ENCODE results near the gene ZMIZ1. TPM values are rescaled to one million over a fixed set of nuclear protein-coding genes. Genes with fewer than 3 reads are reported as not detected.

ZMIZ1 gene
- total and polyA plus RNA-seq, 4 donors, result 43.0 to 178 (median 107) TPM

DNA sequence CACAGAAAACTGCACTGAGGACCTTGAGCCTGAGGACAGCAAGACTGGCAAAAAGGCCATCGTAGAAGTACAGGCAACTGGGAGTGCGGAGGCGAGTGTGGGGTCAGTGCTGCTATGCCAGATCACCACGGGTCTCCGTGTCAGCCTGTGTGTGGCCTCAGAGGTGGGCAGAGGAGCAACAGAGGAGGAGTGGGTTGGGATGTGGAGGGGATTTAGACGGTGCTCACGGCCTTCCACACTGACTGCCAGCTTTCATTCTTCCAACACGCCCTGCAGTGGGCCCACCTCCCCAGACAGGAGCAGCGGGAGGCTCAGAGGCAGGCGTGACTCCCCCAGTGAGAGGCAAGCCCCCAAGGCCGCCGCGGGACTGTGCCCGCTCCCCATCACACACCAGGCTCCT is 17.0 kb upstream of the ZMIZ1 start:
- Histone ChIP-seq H3K36me3 (ENCODE audit: control insufficient read depth, insufficient read depth, low read length) (peaks cover 2% of the 10 kb centered on the region), H3K4me1 (ENCODE audit: control insufficient read depth, insufficient read depth, low read length) (peaks cover 37% of the 10 kb centered on the region), H3K27ac (ENCODE audit: low read depth, low read length) (no peak overlapping the region), H3K4me3 (ENCODE audit: low read depth, low read length) (no peak overlapping the region), H3K27me3 (ENCODE audit: control insufficient read depth, insufficient read depth, low read length) (no peaks in the 10 kb centered on the region), H3K9me3 (ENCODE audit: control insufficient read depth, insufficient read depth, low read length) (no peaks in the 10 kb centered on the region)
- no peak for DNase-seq (ENCODE audit: low read depth in 4 of 6, low spot score in 6 of 6)
- 44% methylated on average over 7 of the region's 14 CpGs for WGBS (ENCODE audit: insufficient coverage)

- Histone ChIP-seq H3K36me3 (ENCODE audit: control insufficient read depth, insufficient read depth, low read length) (peaks cover 2% of the 10 kb centered on the region), H3K27ac (ENCODE audit: low read depth, low read length) (no peak overlapping the region), H3K9me3 (ENCODE audit: control insufficient read depth, insufficient read depth, low read length) (no peaks in the 10 kb centered on the region), H3K27me3 (ENCODE audit: control insufficient read depth, insufficient read depth, low read length) (no peaks in the 10 kb centered on the region), H3K4me3 (ENCODE audit: low read depth, low read length) (no peak overlapping the region), H3K4me1 (ENCODE audit: control insufficient read depth, insufficient read depth, low read length) (peaks cover 30% of the 10 kb centered on the region)
- WGBS (ENCODE audit: insufficient coverage), result 44% methylated on average over 9 of the region's 12 CpGs
- DNase-seq (ENCODE audit: low read depth in 4 of 6, low spot score in 6 of 6), result peak in 3 of 6 donors; percentile 15 to 86 (median 84)
Observed at GRCh38 chr10:79052291-79053080, 16.3 kb upstream of the ZMIZ1 start.

DNA sequence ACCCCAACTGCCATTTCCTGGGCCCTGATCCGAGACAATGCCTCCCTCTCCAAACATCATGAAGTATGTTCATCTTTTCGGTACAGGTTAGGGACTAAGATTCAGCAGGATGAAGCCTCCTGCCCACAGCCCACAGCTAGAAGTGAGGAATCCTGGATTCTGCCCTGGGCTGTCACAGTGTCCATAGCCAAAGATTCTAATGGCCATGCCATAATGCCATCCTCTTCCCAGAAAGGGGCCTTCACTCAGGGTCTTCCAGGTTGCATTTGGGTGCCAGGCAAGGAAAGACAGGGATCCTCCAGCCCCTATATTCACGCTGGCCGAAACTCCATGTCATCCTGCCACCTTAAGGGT is 15.7 kb upstream of the ZMIZ1 start:
- WGBS (ENCODE audit: insufficient coverage), result 85% methylated on average over 2 of the region's 4 CpGs
- no peaks in the 10 kb centered on the region for H3K9me3 ChIP-seq (ENCODE audit: control insufficient read depth, insufficient read depth, low read length)
- peaks cover 2% of the 10 kb centered on the region for H3K36me3 ChIP-seq (ENCODE audit: control insufficient read depth, insufficient read depth, low read length)
- no peak overlapping the region for H3K4me3 ChIP-seq (ENCODE audit: low read depth, low read length)
- H3K27ac ChIP-seq (ENCODE audit: low read depth, low read length), result no peak overlapping the region
- DNase-seq (ENCODE audit: low read depth in 4 of 6, low spot score in 6 of 6), result no peak
- no peaks in the 10 kb centered on the region for H3K27me3 ChIP-seq (ENCODE audit: control insufficient read depth, insufficient read depth, low read length)
- H3K4me1 ChIP-seq (ENCODE audit: control insufficient read depth, insufficient read depth, low read length), result peaks cover 25% of the 10 kb centered on the region

- no peak overlapping the region for H3K4me3 ChIP-seq (ENCODE audit: low read depth, low read length)
- no peak overlapping the region for H3K27ac ChIP-seq (ENCODE audit: low read depth, low read length)
- WGBS (ENCODE audit: insufficient coverage), result 90% methylated on average over 3 of the region's 11 CpGs
- no peaks in the 10 kb centered on the region for H3K27me3 ChIP-seq (ENCODE audit: control insufficient read depth, insufficient read depth, low read length)
- H3K36me3 ChIP-seq (ENCODE audit: control insufficient read depth, insufficient read depth, low read length), result no peaks in the 10 kb centered on the region
- peaks cover 19% of the 10 kb centered on the region for H3K4me1 ChIP-seq (ENCODE audit: control insufficient read depth, insufficient read depth, low read length)
- no peak for DNase-seq (ENCODE audit: low read depth in 4 of 6, low spot score in 6 of 6)
- H3K9me3 ChIP-seq (ENCODE audit: control insufficient read depth, insufficient read depth, low read length), result no peaks in the 10 kb centered on the region
Observed at GRCh38 chr10:79053481-79054202, 15.1 kb upstream of the ZMIZ1 start.

- WGBS (ENCODE audit: insufficient coverage), result 93% methylated on average over 12 of the region's 13 CpGs
- H3K9me3 ChIP-seq (ENCODE audit: control insufficient read depth, insufficient read depth, low read length), result no peaks in the 10 kb centered on the region
- peaks cover 18% of the 10 kb centered on the region for H3K4me1 ChIP-seq (ENCODE audit: control insufficient read depth, insufficient read depth, low read length)
- no peaks in the 10 kb centered on the region for H3K27me3 ChIP-seq (ENCODE audit: control insufficient read depth, insufficient read depth, low read length)
- no peak overlapping the region for H3K4me3 ChIP-seq (ENCODE audit: low read depth, low read length)
- H3K36me3 ChIP-seq (ENCODE audit: control insufficient read depth, insufficient read depth, low read length), result no peaks in the 10 kb centered on the region
- no peak overlapping the region for H3K27ac ChIP-seq (ENCODE audit: low read depth, low read length)
- no peak for DNase-seq (ENCODE audit: low read depth in 4 of 6, low spot score in 6 of 6)
Observed at GRCh38 chr10:79054203-79055099, 14.3 kb upstream of the ZMIZ1 start.

DNA sequence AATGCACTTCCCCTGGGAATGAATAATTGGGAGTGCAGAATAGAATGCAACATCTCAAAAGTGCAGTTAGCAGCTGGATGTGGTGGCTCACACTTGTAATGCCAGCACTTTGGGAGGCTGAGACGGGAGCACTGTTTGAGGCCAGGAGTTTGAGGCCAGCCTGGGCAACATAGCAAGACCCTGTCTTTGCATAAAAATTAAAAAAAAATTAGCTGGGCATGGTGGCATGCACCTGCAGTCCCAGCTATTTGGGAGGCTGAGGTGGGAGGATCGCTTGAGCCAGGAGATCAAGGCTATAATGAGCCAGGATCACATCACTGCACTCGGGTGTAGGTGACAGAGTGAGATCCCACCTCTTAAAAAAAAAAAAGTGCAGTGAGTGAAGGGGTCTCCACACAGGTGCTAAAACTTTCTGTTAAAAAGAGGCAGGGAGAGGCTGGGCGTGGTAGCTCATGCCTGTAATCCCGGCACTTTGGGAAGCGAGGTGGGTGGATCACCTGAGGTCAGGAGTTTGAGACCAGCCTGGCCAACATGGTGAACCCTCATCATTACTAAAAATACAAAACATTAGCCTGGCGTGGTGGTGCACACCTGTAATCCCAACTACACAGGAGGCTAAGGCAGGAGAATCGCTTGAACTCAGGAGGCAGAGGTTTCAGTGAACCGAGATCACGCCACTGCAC is 13.5 kb upstream of the ZMIZ1 start:
- H3K4me3 ChIP-seq (ENCODE audit: low read depth, low read length), result no peak overlapping the region
- no peaks in the 10 kb centered on the region for H3K27me3 ChIP-seq (ENCODE audit: control insufficient read depth, insufficient read depth, low read length)
- H3K4me1 ChIP-seq (ENCODE audit: control insufficient read depth, insufficient read depth, low read length), result peaks cover 26% of the 10 kb centered on the region
- no peaks in the 10 kb centered on the region for H3K9me3 ChIP-seq (ENCODE audit: control insufficient read depth, insufficient read depth, low read length)
- WGBS (ENCODE audit: insufficient coverage), result 97% methylated on average over 6 of the region's 10 CpGs
- H3K36me3 ChIP-seq (ENCODE audit: control insufficient read depth, insufficient read depth, low read length), result no peaks in the 10 kb centered on the region
- DNase-seq (ENCODE audit: low read depth in 4 of 6, low spot score in 6 of 6), result no peak
- H3K27ac ChIP-seq (ENCODE audit: low read depth, low read length), result no peak overlapping the region

DNA sequence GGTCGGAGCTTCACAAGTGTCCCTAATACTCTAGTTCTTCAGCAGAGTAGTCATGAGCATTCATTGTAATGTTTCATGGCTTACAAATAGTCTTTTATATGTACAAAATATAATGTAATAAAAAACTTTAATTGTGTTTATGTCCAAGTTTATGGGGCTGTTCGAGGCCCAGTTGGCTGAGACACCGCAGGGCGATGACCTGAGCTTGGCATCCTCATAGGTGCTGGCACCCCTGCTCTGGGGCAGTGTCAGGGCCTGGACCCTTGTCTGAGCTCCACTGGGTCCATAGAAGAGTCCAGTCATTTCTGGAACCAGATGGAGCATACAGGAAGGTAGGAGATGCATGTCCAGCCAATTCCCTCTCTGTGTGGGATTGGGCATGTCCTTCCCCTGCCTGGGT is 12.9 kb upstream of the ZMIZ1 start:
- H3K36me3 ChIP-seq (ENCODE audit: control insufficient read depth, insufficient read depth, low read length), result no peaks in the 10 kb centered on the region
- H3K27ac ChIP-seq (ENCODE audit: low read depth, low read length), result no peak overlapping the region
- 100% methylated on average over 3 of the region's 4 CpGs for WGBS (ENCODE audit: insufficient coverage)
- DNase-seq (ENCODE audit: low read depth in 4 of 6, low spot score in 6 of 6), result no peak
- H3K27me3 ChIP-seq (ENCODE audit: control insufficient read depth, insufficient read depth, low read length), result no peaks in the 10 kb centered on the region
- H3K4me3 ChIP-seq (ENCODE audit: low read depth, low read length), result no peak overlapping the region
- H3K9me3 ChIP-seq (ENCODE audit: control insufficient read depth, insufficient read depth, low read length), result no peaks in the 10 kb centered on the region
- peaks cover 32% of the 10 kb centered on the region for H3K4me1 ChIP-seq (ENCODE audit: control insufficient read depth, insufficient read depth, low read length)

DNA sequence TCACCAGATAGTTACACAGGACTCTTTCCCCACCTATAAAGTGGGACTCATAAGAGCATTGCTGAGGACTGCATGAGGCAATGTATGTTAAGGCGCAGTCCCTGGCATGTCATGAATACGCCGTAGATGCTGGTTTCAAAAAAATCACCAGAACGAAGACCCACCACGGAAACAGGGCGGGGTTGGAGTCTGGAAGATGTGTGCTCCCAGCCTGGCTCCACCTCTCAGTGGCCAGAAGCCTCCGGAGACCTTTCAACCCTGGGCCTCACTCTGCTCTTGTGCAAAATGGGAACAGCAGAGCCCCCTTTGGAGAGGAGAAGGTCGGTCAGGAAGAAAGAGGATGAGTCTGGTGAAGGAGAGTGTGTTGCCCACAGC is 12.4 kb upstream of the ZMIZ1 start:
- no peak overlapping the region for H3K4me3 ChIP-seq (ENCODE audit: low read depth, low read length)
- no peaks in the 10 kb centered on the region for H3K36me3 ChIP-seq (ENCODE audit: control insufficient read depth, insufficient read depth, low read length)
- no peaks in the 10 kb centered on the region for H3K9me3 ChIP-seq (ENCODE audit: control insufficient read depth, insufficient read depth, low read length)
- no peak overlapping the region for H3K27ac ChIP-seq (ENCODE audit: low read depth, low read length)
- H3K27me3 ChIP-seq (ENCODE audit: control insufficient read depth, insufficient read depth, low read length), result no peaks in the 10 kb centered on the region
- 86% methylated on average over 6 of the region's 8 CpGs for WGBS (ENCODE audit: insufficient coverage)
- no peak for DNase-seq (ENCODE audit: low read depth in 4 of 6, low spot score in 6 of 6)
- peaks cover 37% of the 10 kb centered on the region for H3K4me1 ChIP-seq (ENCODE audit: control insufficient read depth, insufficient read depth, low read length)

DNA sequence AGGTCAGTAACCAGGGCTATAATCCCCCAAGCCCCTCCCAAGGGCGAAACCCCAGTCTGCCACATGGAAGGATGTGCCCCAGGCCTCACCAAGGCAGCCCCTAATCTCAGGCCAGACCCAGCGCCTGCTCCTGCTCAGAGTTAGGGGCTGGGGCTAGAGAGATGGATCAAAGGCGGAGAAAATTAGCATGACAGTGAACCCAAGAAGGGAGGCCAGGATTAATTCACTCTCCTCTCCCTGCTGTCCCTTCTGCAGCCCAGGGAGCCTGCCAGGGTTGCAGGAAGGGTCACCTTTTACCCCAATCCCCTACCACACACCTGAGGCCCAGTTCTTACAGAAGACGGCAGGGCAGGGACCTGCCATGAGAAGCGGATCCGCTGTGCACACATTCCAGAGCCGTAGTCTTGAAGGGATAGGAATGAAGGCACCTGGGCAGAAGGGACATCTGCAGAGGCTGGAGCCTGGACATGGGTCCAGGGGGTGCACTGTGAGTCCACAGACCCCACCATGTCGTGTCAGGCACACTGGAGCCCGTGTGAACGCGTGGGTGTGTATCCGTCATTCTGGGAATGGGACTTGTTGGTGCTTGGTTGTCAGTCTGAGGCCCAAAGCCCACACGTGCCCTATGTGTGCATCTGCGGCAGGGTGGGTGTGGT is 11.9 kb upstream of the ZMIZ1 start:
- Histone ChIP-seq H3K4me3 (ENCODE audit: low read depth, low read length) (no peak overlapping the region), H3K27me3 (ENCODE audit: control insufficient read depth, insufficient read depth, low read length) (no peaks in the 10 kb centered on the region), H3K27ac (ENCODE audit: low read depth, low read length) (no peak overlapping the region), H3K36me3 (ENCODE audit: control insufficient read depth, insufficient read depth, low read length) (no peaks in the 10 kb centered on the region), H3K9me3 (ENCODE audit: control insufficient read depth, insufficient read depth, low read length) (no peaks in the 10 kb centered on the region), H3K4me1 (ENCODE audit: control insufficient read depth, insufficient read depth, low read length) (peaks cover 38% of the 10 kb centered on the region)
- DNase-seq (ENCODE audit: low read depth in 4 of 6, low spot score in 6 of 6), result no peak
- 88% methylated on average over 12 of the region's 14 CpGs for WGBS (ENCODE audit: insufficient coverage)
